ENCODE measurements around the gene AP3S1. TPM values are rescaled to one million over a fixed set of nuclear protein-coding genes. Genes with fewer than 3 reads are reported as not detected.

The AP3S1 gene
- total and polyA plus RNA-seq, 2 of the 13 experiments (the other 11 are each of a cell fraction or from before 2014, with no cell fraction given), result 50.5 to 85.9 TPM

DNA sequence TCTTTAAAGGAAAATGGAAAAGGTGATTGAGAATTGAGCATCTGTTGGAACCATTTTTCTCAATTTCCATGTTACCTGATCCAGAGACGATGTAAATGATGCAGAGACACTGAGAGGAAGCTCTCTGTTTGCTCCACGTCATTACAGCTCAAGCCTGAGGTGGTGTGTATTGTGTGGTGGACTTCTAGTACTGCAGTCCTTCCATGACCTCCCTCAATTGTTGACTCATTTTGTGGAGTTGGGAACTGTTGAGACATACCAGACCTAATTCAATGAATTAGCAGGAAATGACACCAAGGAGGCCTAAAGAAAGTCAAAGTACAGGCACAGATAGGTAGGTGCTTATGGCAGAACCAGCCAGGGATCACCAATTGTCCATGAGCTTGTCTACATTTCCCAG, 104.9 kb downstream of the AP3S1 start:
- CTCF ChIA-PET (ENCODE audit: low intra/inter-chr PET ratio, low total read pairs), result no interaction called here
- peak; percentile 67 for ATAC-seq
- no TSS peak for BruUV-seq (replicated peaks)

More for the DNA sequence above, 104.9 kb downstream of the AP3S1 start:
- no peaks in the 10 kb centered on the region for H3K36me3 ChIP-seq (replicated peaks in 1 of 2; ENCODE audit: control insufficient read depth in 1 of 2, insufficient read depth in 2 of 2, low read length in 2 of 2)
- no peak overlapping the region for H2AFZ ChIP-seq (ENCODE audit: low read length)
- WGBS (ENCODE audit: low lambda C conversion rate), result 46% methylated on average over 2 of the region's 2 CpGs
- no peaks in the 10 kb centered on the region for H4K20me1 ChIP-seq (ENCODE audit: insufficient read depth, low read length)
- TF ChIP-seq PLRG1 (conservative IDR thresholded peaks at IDR 0.05) (no peak), ARNTL (CRISPR knock-in tag; IDR thresholded peaks at IDR 0.05) (no peak), ZNF446 (CRISPR knock-in tag; IDR thresholded peaks at IDR 0.05) (no peak), GZF1 (CRISPR knock-in tag; IDR thresholded peaks at IDR 0.05) (no peak), HNRNPK (IDR thresholded peaks at IDR 0.05; ENCODE audit: low read depth, low read length, poor library complexity, severe bottlenecking) (no peak), ZNF850 (CRISPR knock-in tag; conservative IDR thresholded peaks at IDR 0.05) (no peak), FIP1L1 (IDR thresholded peaks at IDR 0.05; ENCODE audit: borderline replicate concordance, insufficient read depth, low read depth, low read length) (no peak), PPARG (CRISPR knock-in tag; conservative IDR thresholded peaks at IDR 0.05) (no peak), HMG20B (CRISPR knock-in tag; conservative IDR thresholded peaks at IDR 0.05) (no peak), MXD4 (CRISPR knock-in tag; IDR thresholded peaks at IDR 0.05) (no peak), ZNF260 (CRISPR knock-in tag; IDR thresholded peaks at IDR 0.05; ENCODE audit: borderline replicate concordance, low read depth) (no peak), HOXA3 (CRISPR knock-in tag; IDR thresholded peaks at IDR 0.05) (no peak), RAD21 (CRISPR knock-in tag; IDR thresholded peaks at IDR 0.05) (no peak), ZSCAN9 (CRISPR knock-in tag; IDR thresholded peaks at IDR 0.05; ENCODE audit: borderline replicate concordance) (no peak), IRX3 (CRISPR knock-in tag; IDR thresholded peaks at IDR 0.05; ENCODE audit: borderline replicate concordance, low read depth) (no peak), ZNF30 (CRISPR knock-in tag; IDR thresholded peaks at IDR 0.05) (no peak)
- TF ChIP-seq, protein P1, sequence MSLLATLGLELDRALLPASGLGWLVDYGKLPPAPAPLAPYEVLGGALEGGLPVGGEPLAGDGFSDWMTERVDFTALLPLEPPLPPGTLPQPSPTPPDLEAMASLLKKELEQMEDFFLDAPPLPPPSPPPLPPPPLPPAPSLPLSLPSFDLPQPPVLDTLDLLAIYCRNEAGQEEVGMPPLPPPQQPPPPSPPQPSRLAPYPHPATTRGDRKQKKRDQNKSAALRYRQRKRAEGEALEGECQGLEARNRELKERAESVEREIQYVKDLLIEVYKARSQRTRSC (CRISPR knock-in tag; IDR thresholded peaks at IDR 0.05; ENCODE audit: low read depth), result no peak
- TF ChIP-seq, protein P2, sequence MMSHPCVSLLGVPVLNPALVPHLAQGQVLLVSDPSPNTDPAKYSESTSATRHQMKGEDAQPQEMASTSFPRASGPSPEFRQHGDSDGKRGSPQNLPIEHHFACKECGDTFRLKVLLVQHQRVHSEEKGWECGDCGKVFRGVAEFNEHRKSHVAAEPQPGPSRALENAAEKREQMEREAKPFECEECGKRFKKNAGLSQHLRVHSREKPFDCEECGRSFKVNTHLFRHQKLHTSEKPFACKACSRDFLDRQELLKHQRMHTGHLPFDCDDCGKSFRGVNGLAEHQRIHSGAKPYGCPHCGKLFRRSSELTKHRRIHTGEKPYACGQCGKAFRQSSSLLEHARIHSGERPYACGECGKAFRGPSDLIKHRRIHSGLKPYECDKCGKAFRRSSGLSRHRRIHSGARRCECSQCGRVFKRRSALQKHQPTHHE (CRISPR knock-in tag; IDR thresholded peaks at IDR 0.05; ENCODE audit: borderline replicate concordance), result no peak
- TF ChIP-seq, protein P3, sequence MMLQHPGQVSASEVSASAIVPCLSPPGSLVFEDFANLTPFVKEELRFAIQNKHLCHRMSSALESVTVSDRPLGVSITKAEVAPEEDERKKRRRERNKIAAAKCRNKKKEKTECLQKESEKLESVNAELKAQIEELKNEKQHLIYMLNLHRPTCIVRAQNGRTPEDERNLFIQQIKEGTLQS (CRISPR knock-in tag; IDR thresholded peaks at IDR 0.05), result no peak
- no peak overlapping the region for H3K4me2 ChIP-seq (ENCODE audit: low read depth, low read length)
- H3K27ac ChIP-seq (ENCODE audit: extremely low read length, insufficient read depth, low read length), result no peak overlapping the region
- H3K9ac ChIP-seq (ENCODE audit: insufficient read depth, low read depth, low read length), result no peak overlapping the region
- intact Hi-C loops (cut with micrococcal nuclease; ENCODE audit: unreplicated experiment) (no loop called here), in situ Hi-C loops (cut with HindIII; ENCODE audit: extremely low pct_ligation_motif_present, low pct_unique_long_range_greater_than_20kb) (no loop called here)
- no peaks in the 10 kb centered on the region for H3K9me3 ChIP-seq (ENCODE audit: low read length)
- FAIRE-seq, result no peak
- DNase-seq (ENCODE audit: low spot score), result no peak
- H3K4me1 ChIP-seq (ENCODE audit: insufficient read depth, low read length), result no peaks in the 10 kb centered on the region
- no peaks in the 10 kb centered on the region for H3K79me2 ChIP-seq (ENCODE audit: insufficient read depth, low read length)
- POLR2A ChIA-PET, result no interaction called here
- no peak overlapping the region for H3K4me3 ChIP-seq (replicated peaks in 1 of 3; ENCODE audit: insufficient read depth in 1 of 3, low read depth in 2 of 3, low read length in 3 of 3)
- no peaks in the 10 kb centered on the region; a peak in 1 of 5 replicates for H3K27me3 ChIP-seq (ENCODE audit: control insufficient read depth in 1 of 2, insufficient read depth in 2 of 2, low read length in 2 of 2)

Measured in HepG2 (cell line).